SK-N-MC (cell line): Measurements from ENCODE around the gene DDX1.

Source experiments
- DNase-seq: peaks from one replicate; pipeline ENCODE4 v3.0.0-alpha.2; 2011; ENCODE audit warnings: low read depth, low spot score
- H3K27ac ChIP-seq: fragments of 200-600 bp; sonication (generic); 2 replicates; pipeline ENCODE4 v1.5.1; 2016; ENCODE audit warnings: mixed run types
- H3K36me3 ChIP-seq: fragments of 200-600 bp; sonication (generic); 2 replicates; pipeline ENCODE4 v1.6.1; 2017; ENCODE audit warnings: antibody characterized with exemption, low read length, mixed read lengths; ENCODE audit not compliant: insufficient read depth
- H3K4me3 ChIP-seq: fragments of 200-600 bp; sonication (generic); 2 replicates; pipeline ENCODE4 v1.5.1; 2016
- H3K9ac ChIP-seq: fragments of 200-600 bp; sonication (generic); 2 replicates; pipeline ENCODE4 v1.8.0; 2017; ENCODE audit warnings: mixed run types, mixed read lengths; ENCODE audit not compliant: insufficient read length
- H3K9me3 ChIP-seq: fragments of 200-600 bp; sonication (generic); 2 replicates; pipeline ENCODE4 v1.6.1; 2017; ENCODE audit warnings: low read depth, mild to moderate bottlenecking, antibody characterized with exemption, low read length, moderate library complexity, mixed read lengths
- EZH2 ChIP-seq: fragments of 200-600 bp; sonication (generic); IDR thresholded peaks from one replicate; pipeline ENCODE4 v1.6.1; 2017; ENCODE audit warnings: antibody characterized with exemption
- FOXP2 ChIP-seq: optimal IDR thresholded peaks from 2 replicates; pipeline ENCODE3; 2011; ENCODE audit warnings: mild to moderate bottlenecking, moderate library complexity; ENCODE audit not compliant: insufficient read depth; ENCODE audit errors: extremely low read length, control extremely low read depth
- POLR2AphosphoS5 ChIP-seq: IDR thresholded peaks from 2 replicates; pipeline ENCODE4 v1.6.1; 2012; ENCODE audit warnings: mild to moderate bottlenecking, low read depth, low read length, borderline replicate concordance

The DDX1 gene

DNA sequence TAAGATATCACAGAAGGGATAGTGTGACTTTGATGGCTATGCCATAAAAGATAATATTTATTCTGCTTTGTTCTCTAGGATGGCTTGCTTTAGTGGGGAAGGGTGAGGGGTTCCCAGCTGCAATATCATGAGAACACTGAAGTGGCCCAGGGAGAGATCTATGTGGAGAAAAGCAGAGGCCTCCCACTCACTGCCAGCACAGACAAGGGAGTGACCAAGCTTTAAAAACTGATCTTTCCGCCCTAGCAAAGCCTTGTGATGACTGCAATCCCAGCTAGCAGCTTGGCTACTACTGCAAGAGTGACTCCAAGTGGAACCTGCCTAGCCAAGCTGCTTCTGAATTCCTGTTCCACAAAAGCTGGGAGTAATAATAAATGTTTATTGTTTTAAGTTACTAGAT is 7.8 kb upstream of the DDX1 start:
- H3K9me3 ChIP-seq, result no peaks in the 10 kb centered on the region
- TF ChIP-seq EZH2, result no peak
- no peak for TF ChIP-seq FOXP2
- no peak for TF ChIP-seq POLR2AphosphoS5
- no peak overlapping the region for H3K9ac ChIP-seq
- no peak overlapping the region for H3K4me3 ChIP-seq
- DNase-seq, result no peak
- H3K36me3 ChIP-seq, result no peaks in the 10 kb centered on the region
- no peak overlapping the region for H3K27ac ChIP-seq

DNA sequence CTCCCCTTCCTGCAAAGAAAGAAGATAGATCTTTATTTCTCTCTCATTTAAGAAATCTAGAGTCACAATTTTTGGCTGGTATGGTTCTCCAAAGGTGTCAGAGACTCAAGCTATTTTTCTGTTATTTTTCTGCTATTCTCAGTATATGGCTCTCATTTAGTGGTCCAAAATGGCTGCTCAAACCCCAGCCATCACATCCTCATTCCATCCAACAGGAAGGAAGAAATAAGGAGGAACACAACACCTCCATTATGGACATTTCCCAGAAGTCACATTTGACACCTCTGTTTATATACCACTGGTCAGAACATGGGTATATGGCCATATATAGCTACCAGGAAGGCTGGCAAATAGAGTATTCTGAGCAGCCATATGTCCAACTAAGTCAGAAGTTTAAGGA is 7.4 kb upstream of the DDX1 start:
- Histone ChIP-seq H3K4me3 (no peak overlapping the region), H3K9me3 (no peaks in the 10 kb centered on the region), H3K36me3 (no peaks in the 10 kb centered on the region), H3K9ac (no peak overlapping the region), H3K27ac (no peak overlapping the region)
- DNase-seq, result no peak
- TF ChIP-seq EZH2 (no peak), POLR2AphosphoS5 (no peak), FOXP2 (no peak)

DNA sequence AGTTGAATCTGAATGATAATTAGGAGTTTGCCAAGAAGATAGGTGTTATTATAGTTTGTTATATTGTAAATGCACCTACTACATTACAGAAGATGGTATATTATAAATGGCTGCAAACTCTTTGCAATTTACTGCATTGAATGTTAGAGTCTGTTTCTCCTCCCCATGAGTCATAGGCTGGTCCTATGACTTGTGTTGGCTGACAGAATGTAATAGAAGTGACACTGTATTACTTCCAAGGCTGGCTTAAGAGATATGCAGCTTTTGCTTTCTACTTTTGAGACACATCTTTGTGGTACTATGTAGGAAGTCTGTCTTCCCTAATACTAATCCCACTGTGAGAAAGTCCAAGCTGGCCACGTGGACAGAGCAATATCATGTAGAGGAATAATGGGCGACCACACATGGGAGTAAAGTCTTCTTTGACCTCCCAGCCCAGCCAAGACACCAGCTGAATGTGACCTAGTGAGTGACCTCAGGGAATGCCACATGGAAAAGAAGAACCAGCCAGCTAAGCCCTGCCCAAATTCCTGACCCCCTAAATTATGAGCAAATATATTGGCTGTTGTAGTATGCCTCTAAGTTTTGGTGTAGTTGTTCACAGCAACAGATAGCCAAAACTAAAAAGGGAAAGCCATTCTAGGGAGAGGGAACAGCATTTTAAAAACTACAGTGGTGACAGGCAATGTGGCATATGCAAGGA is 6.8 kb upstream of the DDX1 start:
- H3K36me3 ChIP-seq, result no peaks in the 10 kb centered on the region
- no peaks in the 10 kb centered on the region for H3K9me3 ChIP-seq
- no peak overlapping the region for H3K4me3 ChIP-seq
- H3K9ac ChIP-seq, result no peak overlapping the region
- no peak for DNase-seq
- TF ChIP-seq EZH2, result no peak
- no peak for TF ChIP-seq POLR2AphosphoS5
- no peak for TF ChIP-seq FOXP2
- no peak overlapping the region for H3K27ac ChIP-seq

GRCh38 chr2:15588329-15588919 is 3.2 kb upstream of the DDX1 start:
- H3K4me3 ChIP-seq, result no peak overlapping the region
- no peak overlapping the region for H3K27ac ChIP-seq
- H3K9me3 ChIP-seq, result no peaks in the 10 kb centered on the region
- H3K36me3 ChIP-seq, result no peaks in the 10 kb centered on the region
- no peak for DNase-seq
- TF ChIP-seq EZH2, result no peak
- TF ChIP-seq FOXP2, result no peak
- H3K9ac ChIP-seq, result no peak overlapping the region

DNA sequence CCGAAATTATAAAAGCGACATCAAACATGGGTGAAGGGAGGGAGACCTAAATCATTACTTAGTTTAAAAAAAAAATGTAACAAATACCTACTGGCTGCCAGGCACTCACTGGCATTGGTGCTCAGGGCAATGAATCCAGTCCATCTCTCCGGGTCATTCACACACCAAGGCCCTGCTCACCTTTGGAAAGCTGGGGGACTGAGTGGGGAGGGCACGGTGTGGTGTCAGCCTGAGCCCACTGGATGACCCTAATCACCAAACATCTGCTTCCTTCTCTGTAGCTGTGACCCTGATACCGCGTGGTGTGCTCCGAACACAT is 336 bp upstream of the DDX1 start:
- no peak for DNase-seq
- Histone ChIP-seq H3K27ac (peak overlapping the region; percentile 62), H3K36me3 (peaks cover 20% of the 10 kb centered on the region), H3K9me3 (no peaks in the 10 kb centered on the region), H3K9ac (peak overlapping the region; percentile 93), H3K4me3 (peak overlapping the region; percentile 84)
- TF ChIP-seq EZH2 (no peak), POLR2AphosphoS5 (no peak), FOXP2 (no peak)

GRCh38 chr2:15593327-15593705 is 1.6 kb downstream of the DDX1 start:
- Histone ChIP-seq H3K4me3 (peak overlapping the region; percentile 84), H3K36me3 (peaks cover 38% of the 10 kb centered on the region), H3K9me3 (no peaks in the 10 kb centered on the region), H3K9ac (peak overlapping the region; percentile 93), H3K27ac (no peak overlapping the region)
- no peak for DNase-seq
- TF ChIP-seq FOXP2 (no peak), EZH2 (no peak), POLR2AphosphoS5 (no peak)

- Histone ChIP-seq H3K9ac (no peak overlapping the region), H3K27ac (no peak overlapping the region), H3K36me3 (peaks cover 48% of the 10 kb centered on the region), H3K4me3 (no peak overlapping the region), H3K9me3 (no peaks in the 10 kb centered on the region)
- no peak for DNase-seq
- TF ChIP-seq FOXP2 (no peak), EZH2 (no peak), POLR2AphosphoS5 (no peak)
Observed at GRCh38 chr2:15594291-15595256, 2.9 kb downstream of the DDX1 start.

- Histone ChIP-seq H3K36me3 (peaks cover 57% of the 10 kb centered on the region), H3K4me3 (no peak overlapping the region), H3K27ac (no peak overlapping the region), H3K9ac (no peak overlapping the region), H3K9me3 (no peaks in the 10 kb centered on the region)
- DNase-seq, result no peak
- TF ChIP-seq FOXP2 (no peak), EZH2 (no peak), POLR2AphosphoS5 (no peak)
Observed at GRCh38 chr2:15595342-15595905, 3.8 kb downstream of the DDX1 start.
